ENCODE results near the gene ATP4A.

- TF ChIP-seq, protein P1, sequence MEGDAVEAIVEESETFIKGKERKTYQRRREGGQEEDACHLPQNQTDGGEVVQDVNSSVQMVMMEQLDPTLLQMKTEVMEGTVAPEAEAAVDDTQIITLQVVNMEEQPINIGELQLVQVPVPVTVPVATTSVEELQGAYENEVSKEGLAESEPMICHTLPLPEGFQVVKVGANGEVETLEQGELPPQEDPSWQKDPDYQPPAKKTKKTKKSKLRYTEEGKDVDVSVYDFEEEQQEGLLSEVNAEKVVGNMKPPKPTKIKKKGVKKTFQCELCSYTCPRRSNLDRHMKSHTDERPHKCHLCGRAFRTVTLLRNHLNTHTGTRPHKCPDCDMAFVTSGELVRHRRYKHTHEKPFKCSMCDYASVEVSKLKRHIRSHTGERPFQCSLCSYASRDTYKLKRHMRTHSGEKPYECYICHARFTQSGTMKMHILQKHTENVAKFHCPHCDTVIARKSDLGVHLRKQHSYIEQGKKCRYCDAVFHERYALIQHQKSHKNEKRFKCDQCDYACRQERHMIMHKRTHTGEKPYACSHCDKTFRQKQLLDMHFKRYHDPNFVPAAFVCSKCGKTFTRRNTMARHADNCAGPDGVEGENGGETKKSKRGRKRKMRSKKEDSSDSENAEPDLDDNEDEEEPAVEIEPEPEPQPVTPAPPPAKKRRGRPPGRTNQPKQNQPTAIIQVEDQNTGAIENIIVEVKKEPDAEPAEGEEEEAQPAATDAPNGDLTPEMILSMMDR (IDR thresholded peaks at IDR 0.05), result no peak
- TF ChIP-seq POLR2A (IDR thresholded peaks at IDR 0.05), result no peak
Measured at GRCh38 chr19:35501684-35502083, 61.8 kb downstream of the ATP4A start.

Measured in ovary (tissue), 3 donors.